Testis (tissue), 2 donors: ENCODE measurements around the gene TLR2.

Experiments
- POLR2A ChIP-seq: fragments of 450-650 bp; IDR thresholded peaks from one replicate; pipeline ENCODE4 v1.6.1; 2017; ENCODE audit warnings: antibody characterized with exemption, mild to moderate bottlenecking, moderate library complexity
- TF ChIP-seq, protein P1 (sequence below), 3 experiments: fragments of 450-650 bp in 2 of 3; fragments of 200-600 bp in 1 of 3; sonication (generic) in 1 of 3; IDR thresholded peaks; one replicate each; pipeline ENCODE4 v1.5.1; 2016 to 2019; ENCODE audit warnings: antibody characterized with exemption in 3 of 3, mild to moderate bottlenecking in 2 of 3, moderate library complexity in 1 of 3

DNA sequence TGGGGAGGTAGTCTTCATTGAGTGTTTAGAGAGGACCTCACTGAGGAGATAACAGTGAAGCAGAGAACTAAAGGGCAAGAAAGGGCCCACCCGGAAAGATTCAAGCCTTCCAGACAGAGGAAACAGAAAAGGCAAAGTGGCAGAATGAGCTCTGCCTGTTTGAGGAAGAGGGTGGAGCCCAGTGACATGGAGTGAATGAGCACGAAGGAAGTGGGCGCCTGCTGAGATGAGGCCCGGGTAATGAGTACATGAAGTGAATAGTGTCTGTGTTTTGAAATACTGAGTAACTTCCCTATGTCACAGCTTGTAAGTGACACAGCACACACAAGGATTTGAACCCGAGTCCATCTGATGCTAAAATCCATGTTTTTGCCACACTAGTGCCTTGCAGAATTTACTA lies 32.5 kb upstream of the TLR2 start:
- TF ChIP-seq, protein P1, sequence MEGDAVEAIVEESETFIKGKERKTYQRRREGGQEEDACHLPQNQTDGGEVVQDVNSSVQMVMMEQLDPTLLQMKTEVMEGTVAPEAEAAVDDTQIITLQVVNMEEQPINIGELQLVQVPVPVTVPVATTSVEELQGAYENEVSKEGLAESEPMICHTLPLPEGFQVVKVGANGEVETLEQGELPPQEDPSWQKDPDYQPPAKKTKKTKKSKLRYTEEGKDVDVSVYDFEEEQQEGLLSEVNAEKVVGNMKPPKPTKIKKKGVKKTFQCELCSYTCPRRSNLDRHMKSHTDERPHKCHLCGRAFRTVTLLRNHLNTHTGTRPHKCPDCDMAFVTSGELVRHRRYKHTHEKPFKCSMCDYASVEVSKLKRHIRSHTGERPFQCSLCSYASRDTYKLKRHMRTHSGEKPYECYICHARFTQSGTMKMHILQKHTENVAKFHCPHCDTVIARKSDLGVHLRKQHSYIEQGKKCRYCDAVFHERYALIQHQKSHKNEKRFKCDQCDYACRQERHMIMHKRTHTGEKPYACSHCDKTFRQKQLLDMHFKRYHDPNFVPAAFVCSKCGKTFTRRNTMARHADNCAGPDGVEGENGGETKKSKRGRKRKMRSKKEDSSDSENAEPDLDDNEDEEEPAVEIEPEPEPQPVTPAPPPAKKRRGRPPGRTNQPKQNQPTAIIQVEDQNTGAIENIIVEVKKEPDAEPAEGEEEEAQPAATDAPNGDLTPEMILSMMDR (IDR thresholded peaks at IDR 0.05): no peak
- TF ChIP-seq POLR2A: no peak
